Activated naive CD4-positive, alpha-beta T cell treated with anti-CD3 and anti-CD28 coated beads, Interleukin-2, amount 50 U/mL, for 24 hours (primary cell): Measurements from ENCODE around the gene ZIC2.

Source experiments
- H3K27ac Mint-ChIP-seq: one replicate; pipeline ENCODE4 v1.8.0; 2021; ENCODE audit warnings: mild to moderate bottlenecking, mixed read lengths
- H3K27me3 Mint-ChIP-seq: one replicate; pipeline ENCODE4 v1.8.0; 2021; ENCODE audit warnings: mixed read lengths
- H3K36me3 Mint-ChIP-seq: one replicate; pipeline ENCODE4 v1.8.0; 2021; ENCODE audit warnings: mixed read lengths
- H3K4me1 Mint-ChIP-seq: one replicate; pipeline ENCODE4 v1.8.0; 2021; ENCODE audit warnings: mixed read lengths
- H3K4me3 Mint-ChIP-seq: one replicate; pipeline ENCODE4 v1.8.0; 2021; ENCODE audit warnings: mild to moderate bottlenecking, mixed read lengths
- H3K9me3 Mint-ChIP-seq: one replicate; pipeline ENCODE4 v1.8.0; 2021; ENCODE audit warnings: mixed read lengths

ZIC2 gene

DNA sequence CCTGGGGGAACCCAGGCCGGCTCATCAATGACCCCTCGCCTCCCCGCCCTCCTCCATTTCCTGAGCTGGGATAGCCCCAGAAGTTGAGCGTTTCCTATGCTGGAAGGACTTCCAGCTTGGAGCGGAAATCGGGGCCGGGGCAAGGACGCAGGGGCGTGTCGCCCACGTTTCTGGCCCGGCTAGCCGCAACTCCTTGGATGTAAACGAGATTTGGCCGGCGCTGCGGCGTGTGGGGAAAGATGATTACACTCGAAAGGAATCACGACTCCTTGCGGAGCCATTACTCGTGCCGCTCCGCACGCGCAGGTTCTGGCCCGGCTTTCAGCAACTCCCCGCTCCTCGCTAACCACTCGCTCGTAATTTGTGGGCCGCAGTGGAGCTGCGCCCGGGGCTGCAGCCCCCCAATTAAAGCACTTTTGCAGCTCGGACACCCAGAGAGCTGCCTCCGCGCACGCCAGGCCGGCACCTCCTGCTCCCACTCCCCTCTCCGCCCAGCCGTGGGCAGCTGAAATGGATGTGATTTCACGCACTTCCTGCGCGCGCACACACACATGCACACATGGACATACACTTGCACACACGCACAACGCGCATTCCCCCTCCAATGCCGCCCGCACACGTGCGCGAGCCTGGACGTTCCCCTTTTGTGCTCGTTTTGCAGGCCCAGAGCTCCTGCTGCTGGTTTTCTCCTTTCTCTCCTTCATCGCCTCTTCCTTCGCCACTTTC is 25.7 kb upstream of the ZIC2 start:
- Mint-ChIP-seq H3K36me3 (no peaks in the 10 kb centered on the region), H3K4me3 (peak overlapping the region; percentile 72), H3K27ac (no peak overlapping the region), H3K4me1 (peaks cover 19% of the 10 kb centered on the region), H3K9me3 (no peaks in the 10 kb centered on the region), H3K27me3 (peaks cover 53% of the 10 kb centered on the region)

DNA sequence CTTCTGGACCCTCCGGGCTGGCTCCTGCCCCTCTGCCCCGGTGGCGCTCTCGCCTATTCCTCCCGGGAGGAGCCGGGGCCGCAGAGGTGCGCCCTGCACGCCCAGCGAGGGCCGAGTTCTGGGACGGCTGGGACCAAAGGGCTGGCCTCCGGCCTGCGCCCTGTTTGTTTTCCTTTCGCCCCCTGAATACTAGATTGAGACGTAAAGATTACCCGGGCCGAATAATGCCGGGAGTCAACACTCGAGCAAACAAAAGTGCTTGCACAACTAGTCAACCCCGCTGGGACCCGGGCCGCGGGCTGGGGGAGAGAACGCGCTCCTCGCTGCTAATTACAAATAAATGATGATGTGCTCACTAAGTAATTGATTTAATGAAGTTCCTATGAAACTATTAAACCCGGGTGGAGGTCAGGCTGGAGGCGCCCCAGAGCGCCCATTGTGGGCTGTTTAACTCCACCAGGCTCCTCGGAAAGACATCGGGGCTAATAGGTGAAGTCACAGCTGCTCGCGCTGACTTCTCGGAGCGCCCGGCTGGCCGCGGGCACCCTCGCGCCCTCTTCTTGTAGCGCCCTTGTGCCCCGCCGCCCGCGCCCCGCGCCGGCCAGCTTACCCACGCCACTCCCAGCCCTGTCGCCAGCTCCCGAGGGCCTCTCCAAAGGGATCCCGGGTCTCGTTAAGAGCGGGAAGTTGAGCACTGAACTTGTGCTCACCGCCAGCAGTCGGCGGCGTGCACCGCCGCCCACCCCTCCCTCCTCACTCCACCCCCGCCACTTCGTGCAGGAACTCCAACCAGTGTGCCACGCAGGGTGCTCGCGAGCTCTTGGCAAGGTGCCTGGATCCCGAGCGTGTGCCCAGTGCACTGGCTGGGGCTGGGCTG is 24.9 kb upstream of the ZIC2 start:
- Mint-ChIP-seq H3K36me3 (peaks cover under 1% of the 10 kb centered on the region), H3K27ac (no peak overlapping the region), H3K9me3 (no peaks in the 10 kb centered on the region), H3K4me3 (peak overlapping the region; percentile 72), H3K4me1 (peaks cover 19% of the 10 kb centered on the region), H3K27me3 (peaks cover 60% of the 10 kb centered on the region)

- Mint-ChIP-seq H3K4me1 (peaks cover 19% of the 10 kb centered on the region), H3K27ac (peak overlapping the region; percentile 17), H3K27me3 (peaks cover 62% of the 10 kb centered on the region), H3K9me3 (no peaks in the 10 kb centered on the region), H3K4me3 (no peak overlapping the region), H3K36me3 (peaks cover 1% of the 10 kb centered on the region)
Measured at GRCh38 chr13:99958406-99959126, 23.0 kb upstream of the ZIC2 start.

DNA sequence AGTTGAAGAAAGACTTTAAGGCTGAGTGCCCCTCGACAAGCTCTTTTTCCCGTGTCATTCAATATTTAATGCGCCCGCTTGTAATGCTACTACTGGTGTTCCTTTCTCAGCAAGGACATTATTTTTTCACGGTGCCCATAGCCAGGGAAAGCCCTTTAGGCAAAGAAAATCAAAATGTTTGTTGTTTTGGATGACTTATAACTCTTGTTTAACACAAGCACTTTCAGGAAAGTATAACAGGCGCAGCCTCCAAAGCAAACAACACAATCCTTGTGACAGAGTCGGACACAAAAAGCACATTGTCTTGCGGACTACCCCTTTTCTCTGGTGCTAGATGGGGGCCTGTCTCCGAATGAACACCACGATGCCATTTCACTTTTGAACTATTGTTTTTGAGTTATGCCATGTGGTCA is 22.5 kb upstream of the ZIC2 start:
- H3K4me3 Mint-ChIP-seq: no peak overlapping the region
- peaks cover 63% of the 10 kb centered on the region for H3K27me3 Mint-ChIP-seq
- H3K36me3 Mint-ChIP-seq: peaks cover 1% of the 10 kb centered on the region
- no peaks in the 10 kb centered on the region for H3K9me3 Mint-ChIP-seq
- H3K4me1 Mint-ChIP-seq: peaks cover 19% of the 10 kb centered on the region
- no peak overlapping the region for H3K27ac Mint-ChIP-seq

DNA sequence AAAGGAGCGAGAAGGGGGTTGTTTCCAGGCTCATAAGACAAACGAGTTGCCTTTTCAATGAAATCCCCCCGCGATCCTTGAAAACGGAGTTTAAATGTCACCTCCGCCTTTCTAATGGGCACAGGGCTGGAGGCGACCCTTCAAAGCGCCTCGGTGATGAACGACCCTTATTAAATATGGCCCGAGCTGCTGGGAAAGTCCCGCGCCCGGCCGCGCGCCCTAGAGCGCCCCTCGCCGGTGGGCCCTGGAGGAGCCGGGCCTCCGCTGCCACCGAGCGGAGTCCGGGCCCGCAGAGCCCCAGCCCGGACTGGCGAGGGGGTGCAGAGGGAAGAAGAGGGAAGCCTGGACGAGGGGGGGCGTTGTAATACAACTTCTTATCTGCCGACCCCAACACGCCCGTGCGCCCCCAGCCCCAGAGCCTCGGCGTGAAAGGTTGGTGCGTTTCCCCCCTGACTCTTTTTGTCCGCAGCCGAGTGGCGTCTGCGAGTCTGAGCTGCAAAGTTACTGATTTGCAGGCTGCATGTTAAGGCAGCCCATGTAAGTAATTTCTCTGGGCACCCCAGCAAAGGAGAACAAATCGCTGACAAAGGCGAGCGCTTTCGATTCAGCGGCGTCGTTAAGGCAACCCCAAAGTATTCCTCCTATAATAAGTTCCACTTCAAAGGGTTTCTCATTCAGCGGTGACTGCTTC is 21.9 kb upstream of the ZIC2 start:
- Mint-ChIP-seq H3K36me3 (peaks cover 1% of the 10 kb centered on the region), H3K9me3 (no peaks in the 10 kb centered on the region), H3K4me1 (peaks cover 19% of the 10 kb centered on the region), H3K4me3 (peak overlapping the region; percentile 54), H3K27ac (no peak overlapping the region), H3K27me3 (peaks cover 62% of the 10 kb centered on the region)

GRCh38 chr13:99960663-99961311 is 20.8 kb upstream of the ZIC2 start:
- no peaks in the 10 kb centered on the region for H3K9me3 Mint-ChIP-seq
- H3K4me3 Mint-ChIP-seq: no peak overlapping the region

DNA sequence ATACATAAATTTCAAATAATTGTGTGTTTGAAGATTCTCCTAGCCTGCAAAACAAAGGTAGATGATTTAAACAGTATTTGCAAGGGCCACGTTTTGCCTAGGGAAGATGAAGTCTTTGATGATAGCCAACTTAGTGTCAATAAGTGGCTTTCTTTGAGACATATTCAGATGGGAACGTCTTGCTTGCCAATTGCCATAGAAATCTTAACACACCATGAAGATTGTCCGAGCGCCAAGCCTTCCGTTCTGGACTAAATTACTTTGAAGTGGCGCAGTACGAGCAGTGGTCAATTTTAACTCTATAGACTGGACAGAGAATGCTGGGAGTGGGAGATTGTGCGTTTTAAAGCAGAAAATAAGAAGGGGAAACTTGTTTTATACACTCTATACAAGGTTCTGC is 19.9 kb upstream of the ZIC2 start:
- H3K9me3 Mint-ChIP-seq: no peaks in the 10 kb centered on the region
- H3K27ac Mint-ChIP-seq: peak overlapping the region; percentile 79
- H3K27me3 Mint-ChIP-seq: peaks cover 62% of the 10 kb centered on the region
- H3K36me3 Mint-ChIP-seq: peaks cover 1% of the 10 kb centered on the region
- H3K4me3 Mint-ChIP-seq: no peak overlapping the region
- H3K4me1 Mint-ChIP-seq: peaks cover 12% of the 10 kb centered on the region

More at GRCh38 chr13:99960663-99961311, 20.8 kb upstream of the ZIC2 start:
- Mint-ChIP-seq H3K27me3 (peaks cover 60% of the 10 kb centered on the region), H3K36me3 (peaks cover 1% of the 10 kb centered on the region), H3K27ac (no peak overlapping the region), H3K4me1 (peaks cover 19% of the 10 kb centered on the region)

GRCh38 chr13:99962242-99962641 is 19.3 kb upstream of the ZIC2 start:
- H3K4me1 Mint-ChIP-seq: peaks cover 10% of the 10 kb centered on the region
- peak overlapping the region; percentile 30 for H3K27ac Mint-ChIP-seq
- no peak overlapping the region for H3K4me3 Mint-ChIP-seq
- H3K9me3 Mint-ChIP-seq: peaks cover under 1% of the 10 kb centered on the region
- peaks cover 1% of the 10 kb centered on the region for H3K36me3 Mint-ChIP-seq
- H3K27me3 Mint-ChIP-seq: peaks cover 65% of the 10 kb centered on the region

- peaks cover 4% of the 10 kb centered on the region for H3K36me3 Mint-ChIP-seq
- H3K9me3 Mint-ChIP-seq: peaks cover 5% of the 10 kb centered on the region
- no peak overlapping the region for H3K4me3 Mint-ChIP-seq
- H3K4me1 Mint-ChIP-seq: peaks cover 16% of the 10 kb centered on the region
- peaks cover 62% of the 10 kb centered on the region for H3K27me3 Mint-ChIP-seq
- peak overlapping the region; percentile 53 for H3K27ac Mint-ChIP-seq
Measured at GRCh38 chr13:99963816-99964339, 17.7 kb upstream of the ZIC2 start.

DNA sequence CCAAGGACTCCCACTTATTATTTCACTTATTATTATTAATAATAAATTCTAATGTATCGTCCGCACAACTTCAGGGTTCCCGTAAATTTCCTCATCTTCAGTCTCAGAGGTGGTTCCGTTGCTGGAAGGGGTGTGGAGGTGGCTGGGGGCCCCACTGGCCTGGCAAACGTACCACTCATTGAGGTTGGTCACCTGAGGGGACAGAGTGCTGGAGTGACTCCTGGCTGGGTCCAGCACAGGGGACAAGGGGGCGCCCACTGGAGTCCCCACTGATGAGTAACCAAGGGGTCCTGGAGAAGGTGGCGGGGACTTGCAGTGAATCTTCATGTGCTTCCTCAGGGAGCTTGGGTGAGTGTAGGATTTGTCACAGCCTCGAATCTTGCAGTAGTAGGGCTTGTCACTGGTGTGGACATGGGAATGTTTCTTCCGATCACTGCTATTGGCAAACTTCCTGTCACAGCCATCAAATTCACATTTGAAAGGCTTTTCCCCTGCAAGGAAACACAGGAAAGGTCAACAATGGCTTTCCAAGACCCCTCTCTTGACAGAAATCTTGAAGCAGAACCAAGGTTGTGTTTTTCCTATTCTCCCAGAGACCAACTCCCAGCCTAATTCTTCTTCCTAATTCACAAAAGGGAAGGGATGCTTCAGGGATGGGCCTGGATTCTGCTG is 16.1 kb upstream of the ZIC2 start:
- Mint-ChIP-seq H3K4me3 (no peak overlapping the region), H3K36me3 (peaks cover 5% of the 10 kb centered on the region), H3K9me3 (peaks cover 5% of the 10 kb centered on the region), H3K4me1 (peaks cover 20% of the 10 kb centered on the region), H3K27ac (peak overlapping the region; percentile 15), H3K27me3 (peaks cover 63% of the 10 kb centered on the region)

- peaks cover 20% of the 10 kb centered on the region for H3K4me1 Mint-ChIP-seq
- H3K36me3 Mint-ChIP-seq: peaks cover 5% of the 10 kb centered on the region
- H3K4me3 Mint-ChIP-seq: no peak overlapping the region
- H3K27me3 Mint-ChIP-seq: peaks cover 58% of the 10 kb centered on the region
- H3K27ac Mint-ChIP-seq: peak overlapping the region; percentile 15
- H3K9me3 Mint-ChIP-seq: peaks cover 5% of the 10 kb centered on the region
Measured at GRCh38 chr13:99966064-99966805, 15.3 kb upstream of the ZIC2 start.

GRCh38 chr13:99967498-99967868 is 14.1 kb upstream of the ZIC2 start:
- peaks cover 8% of the 10 kb centered on the region for H3K36me3 Mint-ChIP-seq
- H3K27ac Mint-ChIP-seq: peak overlapping the region; percentile 65
- peak overlapping the region; percentile 61 for H3K4me3 Mint-ChIP-seq
- peaks cover 20% of the 10 kb centered on the region for H3K4me1 Mint-ChIP-seq
- H3K27me3 Mint-ChIP-seq: peaks cover 55% of the 10 kb centered on the region
- peaks cover 5% of the 10 kb centered on the region for H3K9me3 Mint-ChIP-seq

- H3K36me3 Mint-ChIP-seq: peaks cover 9% of the 10 kb centered on the region
- H3K4me1 Mint-ChIP-seq: peaks cover 20% of the 10 kb centered on the region
- peaks cover 53% of the 10 kb centered on the region for H3K27me3 Mint-ChIP-seq
- peaks cover 7% of the 10 kb centered on the region for H3K9me3 Mint-ChIP-seq
- peak overlapping the region; percentile 51 for H3K4me3 Mint-ChIP-seq
- no peak overlapping the region for H3K27ac Mint-ChIP-seq
Measured at GRCh38 chr13:99967869-99968520, 13.6 kb upstream of the ZIC2 start.
